Vagina (tissue), 2 donors: ENCODE data around the gene CACNA1H.
"Not testable (repeated sequence)": the region's sequence is repeated elsewhere in the genome, so short reads cannot be mapped to it uniquely, and the experiment has no call there.

Experiments
- POLR2AphosphoS5 ChIP-seq, 2 donors: sonication (generic); formaldehyde crosslinking; IDR thresholded peaks; one replicate each; pipeline ENCODE4 v1.9.0; 2017; ENCODE audit warnings: antibody characterized with exemption in 2 of 2, mild to moderate bottlenecking in 2 of 2, low read depth in 1 of 2; ENCODE audit not compliant: insufficient read depth in 1 of 2
- TF ChIP-seq, protein P1 (sequence below), 3 experiments: fragments of 450-650 bp in 2 of 3; fragments of 200-600 bp in 1 of 3; sonication (generic) in 1 of 3; IDR thresholded peaks; one replicate each; pipeline ENCODE4 v1.5.1; 2017 to 2019; ENCODE audit warnings: antibody characterized with exemption in 3 of 3, mild to moderate bottlenecking in 2 of 3, moderate library complexity in 2 of 3

DNA sequence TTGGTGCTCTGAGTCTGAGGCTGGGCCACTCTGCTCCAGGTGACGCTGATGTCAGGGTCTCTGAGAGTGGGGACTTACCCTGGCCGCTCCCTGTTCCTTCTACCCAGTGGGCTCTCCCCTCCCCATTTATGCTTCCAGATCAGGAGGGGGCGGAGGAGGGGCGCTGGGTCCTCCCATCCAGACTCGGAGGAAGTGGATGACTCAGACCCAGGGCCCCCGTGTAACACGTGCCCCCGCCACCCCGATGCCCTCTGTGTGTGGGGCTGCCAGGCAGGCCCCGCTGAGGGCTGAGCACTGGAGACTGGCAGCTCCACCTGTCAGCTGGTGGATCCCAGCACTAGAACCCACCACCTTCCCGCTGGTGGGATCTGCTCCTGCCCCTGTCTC, 77.2 kb downstream of the CACNA1H start, which contains the start of gene TPSB2:
- TF ChIP-seq, protein P1, sequence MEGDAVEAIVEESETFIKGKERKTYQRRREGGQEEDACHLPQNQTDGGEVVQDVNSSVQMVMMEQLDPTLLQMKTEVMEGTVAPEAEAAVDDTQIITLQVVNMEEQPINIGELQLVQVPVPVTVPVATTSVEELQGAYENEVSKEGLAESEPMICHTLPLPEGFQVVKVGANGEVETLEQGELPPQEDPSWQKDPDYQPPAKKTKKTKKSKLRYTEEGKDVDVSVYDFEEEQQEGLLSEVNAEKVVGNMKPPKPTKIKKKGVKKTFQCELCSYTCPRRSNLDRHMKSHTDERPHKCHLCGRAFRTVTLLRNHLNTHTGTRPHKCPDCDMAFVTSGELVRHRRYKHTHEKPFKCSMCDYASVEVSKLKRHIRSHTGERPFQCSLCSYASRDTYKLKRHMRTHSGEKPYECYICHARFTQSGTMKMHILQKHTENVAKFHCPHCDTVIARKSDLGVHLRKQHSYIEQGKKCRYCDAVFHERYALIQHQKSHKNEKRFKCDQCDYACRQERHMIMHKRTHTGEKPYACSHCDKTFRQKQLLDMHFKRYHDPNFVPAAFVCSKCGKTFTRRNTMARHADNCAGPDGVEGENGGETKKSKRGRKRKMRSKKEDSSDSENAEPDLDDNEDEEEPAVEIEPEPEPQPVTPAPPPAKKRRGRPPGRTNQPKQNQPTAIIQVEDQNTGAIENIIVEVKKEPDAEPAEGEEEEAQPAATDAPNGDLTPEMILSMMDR (IDR thresholded peaks at IDR 0.05) = not testable (repeated sequence)
- TF ChIP-seq POLR2AphosphoS5 (IDR thresholded peaks at IDR 0.05; ENCODE audit: insufficient read depth in 1 of 2, low read depth in 1 of 2) = not testable (repeated sequence)
